Endothelial cell of umbilical vein (primary cell): Measurements from ENCODE around the gene CD79B. TPM values are rescaled to one million over a fixed set of nuclear protein-coding genes. Genes with fewer than 3 reads are reported as not detected.

Experiments used
- BruUV-seq: library from RNA; stranded (reverse); fragments of 400-500 nt; replicated peaks from 2 replicates; lab custom pipeline; 2021; lab: Mats Ljungman, UMichigan
- CTCF ChIA-PET: fragments of 300-600, 350-600 bp; sonication (Branson Sonifier 250); formaldehyde crosslinking; loops from one replicate; lab custom pipeline; 2021; ENCODE audit warnings: antibody characterized with exemption, inconsistent platforms; lab: Charles Lee
- POLR2A ChIA-PET: fragments of 300-600, 350-600 bp; sonication (Branson Sonifier 250); formaldehyde crosslinking; loops from one replicate; lab custom pipeline; 2021; ENCODE audit warnings: antibody characterized with exemption, inconsistent platforms; lab: Charles Lee
- DNase-seq: peaks from one replicate; pipeline ENCODE4 v3.0.0-alpha.2; 2011; ENCODE audit warnings: low read depth, low spot score
- FAIRE-seq: peaks from 2 replicates; lab custom pipeline; 2011; peaks lifted over from hg19 to GRCh38; lab: Jason Lieb, UNC
- H2AFZ ChIP-seq: 2 replicates; pipeline ENCODE4 v1.6.0; 2012; ENCODE audit warnings: low read depth, low read length, control low read depth, inconsistent platforms
- H3K27ac ChIP-seq: 2 replicates; pipeline ENCODE4 v1.5.1; 2011; ENCODE audit warnings: low read depth, mild to moderate bottlenecking, control low read depth, low read length, moderate library complexity; ENCODE audit not compliant: insufficient read depth
- H3K27me3 ChIP-seq, 2 experiments: 2 replicates each; pipeline versions ENCODE4 v1.6.0 to v1.6.1; 2011; ENCODE audit warnings: low read length in 2 of 2, mixed read lengths in 1 of 2; ENCODE audit not compliant: control insufficient read depth in 2 of 2, insufficient read depth in 2 of 2
- H3K36me3 ChIP-seq, 2 experiments: 2 replicates in 1 of 2; 3 replicates in 1 of 2; pipeline ENCODE4 v1.5.1; 2011; ENCODE audit warnings: low read length in 2 of 2, mild to moderate bottlenecking in 1 of 2, moderate library complexity in 1 of 2; ENCODE audit not compliant: control insufficient read depth in 2 of 2, insufficient read depth in 2 of 2; ENCODE audit errors: extremely low read depth in 1 of 2
- H3K4me1 ChIP-seq: 3 replicates; pipeline ENCODE4 v1.5.1; 2011; ENCODE audit warnings: mild to moderate bottlenecking, low read length; ENCODE audit not compliant: control insufficient read depth, insufficient read depth; ENCODE audit errors: extremely low read depth
- H3K4me2 ChIP-seq: 2 replicates; pipeline ENCODE4 v1.6.1; 2011; ENCODE audit warnings: low read length, control low read depth, mixed read lengths; ENCODE audit not compliant: insufficient read depth
- H3K4me3 ChIP-seq, 3 experiments: fragments of 200-600 bp in 1 of 3; sonication (generic), shearing (Covaris generic) in 1 of 3; replicated peaks in 1 of 3; 2 replicates each; pipeline ENCODE4 v1.5.1; 2011 to 2016; ENCODE audit warnings: control low read depth in 3 of 3, low read length in 3 of 3, mild to moderate bottlenecking in 2 of 3, inconsistent platforms in 1 of 3, low read depth in 1 of 3, moderate library complexity in 1 of 3; ENCODE audit not compliant: insufficient read depth in 1 of 3
- H3K79me2 ChIP-seq: 2 replicates; pipeline ENCODE4 v1.6.0; 2012; ENCODE audit warnings: low read length, inconsistent platforms; ENCODE audit not compliant: control insufficient read depth, insufficient read depth
- H3K9ac ChIP-seq: replicated peaks from 2 replicates; pipeline ENCODE3; 2011; ENCODE audit warnings: low read length, control low read depth; ENCODE audit not compliant: insufficient read depth; ENCODE audit errors: extremely low read depth
- H3K9me1 ChIP-seq: replicated peaks from 3 replicates; pipeline ENCODE4 v1.6.0; 2011; ENCODE audit warnings: mild to moderate bottlenecking, low read length; ENCODE audit not compliant: control insufficient read depth, insufficient read depth; ENCODE audit errors: extremely low read depth
- H3K9me3 ChIP-seq: replicated peaks from 2 replicates; pipeline ENCODE4 v1.5.1; 2012; ENCODE audit warnings: low read length, inconsistent platforms; ENCODE audit not compliant: control insufficient read depth, insufficient read depth
- H4K20me1 ChIP-seq: replicated peaks from 2 replicates; pipeline ENCODE3; 2011; ENCODE audit warnings: mild to moderate bottlenecking, low read length; ENCODE audit not compliant: control insufficient read depth, insufficient read depth; ENCODE audit errors: extremely low read depth
- CTCF ChIP-seq, 2 donors: IDR thresholded peaks; 1 replicate in 1 of 2; 2 replicates in 1 of 2; pipeline ENCODE4 v1.5.1; 2011; ENCODE audit warnings: low read length in 2 of 2, mild to moderate bottlenecking in 2 of 2, moderate library complexity in 2 of 2, control low read depth in 1 of 2, inconsistent platforms in 1 of 2, low read depth in 1 of 2; ENCODE audit not compliant: insufficient read depth in 1 of 2; ENCODE audit errors: extremely low read depth in 1 of 2
- JUN ChIP-seq: IDR thresholded peaks from 2 replicates; pipeline ENCODE4 v1.6.1; 2011; ENCODE audit warnings: borderline replicate concordance, low read depth; ENCODE audit not compliant: insufficient read length, insufficient read depth
- MAX ChIP-seq: IDR thresholded peaks from 2 replicates; pipeline ENCODE4 v1.6.1; 2011; ENCODE audit not compliant: insufficient read depth, insufficient read length
- dilution Hi-C: fragments of 300-500 bp; cut with MboI; formaldehyde crosslinking; loops from one replicate; pipeline ENCODE4 v1.15.0; 2019; ENCODE audit warnings: low sequenced_read_pairs; ENCODE audit not compliant: extremely low pct_ligation_motif_present
- intact Hi-C: fragments of 100-400 bp; cut with micrococcal nuclease; formaldehyde crosslinking; loops from one replicate; pipeline ENCODE4 v1.10.0; 2022
- polyA plus RNA-seq, 4 experiments: library from polyadenylated mRNA; depleted of rRNA in 3 of 4; stranded (reverse) in 3 of 4; unstranded in 1 of 4; fragments of >200 nt; gene quantifications; 2 replicates each; pipeline versions ENCODE4 v1.2.1 to v1.2.3, GENCODE V29; 2011 to 2012; ENCODE audit warnings: missing spikeins in 1 of 4
- total RNA-seq: library from RNA; stranded (reverse); gene quantifications from 2 replicates; pipeline ENCODE4 v1.2.3, GENCODE V29; 2021

The CD79B gene
- total and polyA plus RNA-seq, 2 donors (not counting 3 experiments of a cell fraction or from before 2014, with no cell fraction given) = 2.1 to 3.9 TPM

GRCh38 chr17:63961355-63962212, 29.5 kb upstream of the CD79B start:
- dilution Hi-C loops = no loop called here

More at GRCh38 chr17:63961355-63962212, 29.5 kb upstream of the CD79B start:
- no peak for TF ChIP-seq MAX
- TF ChIP-seq CTCF (IDR thresholded peaks at IDR 0.05; ENCODE audit: extremely low read depth in 1 of 2, insufficient read depth in 1 of 2, low read depth in 1 of 2, low read length in 2 of 2) = no peak
- no peak for TF ChIP-seq JUN
- FAIRE-seq = peak; percentile 66
- Histone ChIP-seq H3K36me3 (no peaks in the 10 kb centered on the region), H3K27ac (no peak overlapping the region), H3K4me1 (no peaks in the 10 kb centered on the region), H2AFZ (peak overlapping the region; percentile 41), H3K79me2 (no peaks in the 10 kb centered on the region), H3K4me2 (no peak overlapping the region), H3K27me3 (no peaks in the 10 kb centered on the region), H4K20me1 (no peaks in the 10 kb centered on the region), H3K9ac (no peak overlapping the region), H3K4me3 (no peak overlapping the region), H3K9me3 (no peaks in the 10 kb centered on the region), H3K9me1 (no peaks in the 10 kb centered on the region)
- ChIA-PET POLR2A (no interaction called here), CTCF (interaction anchor here (1.1 to 2.4 kb wide), 4 partner anchors 8 to 42 kb away, joined by 4 to 11 read pairs (median 6); no protein-coding TSS in a partner anchor)
- peak; percentile 70 for DNase-seq
- no TSS peak for BruUV-seq
- intact Hi-C loops = no loop called here
